AG10803 (cell line): Measurements from ENCODE around the gene RNF144B.

ENCODE experiments used
- DNase-seq: peaks from one replicate; pipeline ENCODE4 v3.0.0; 2010; ENCODE audit warnings: low read depth
- H3K4me3 ChIP-seq: 2 replicates; pipeline ENCODE4 v1.5.1; 2011; ENCODE audit warnings: mild to moderate bottlenecking, low read length, control low read depth
- CTCF ChIP-seq: conservative IDR thresholded peaks from 2 replicates; pipeline ENCODE4 v1.5.1; 2011; ENCODE audit warnings: mild to moderate bottlenecking, low read length, control low read depth, inconsistent platforms

Gene RNF144B

GRCh38 chr6:18468503-18468843 is 81.3 kb downstream of the RNF144B start:
- no peak overlapping the region for H3K4me3 ChIP-seq
- no peak for DNase-seq
- no peak for TF ChIP-seq CTCF

GRCh38 chr6:18469536-18469935 is 82.4 kb downstream of the RNF144B start:
- H3K4me3 ChIP-seq = no peak overlapping the region
- no peak for DNase-seq
- TF ChIP-seq CTCF = no peak

- no peak for DNase-seq
- no peak overlapping the region for H3K4me3 ChIP-seq
- no peak for TF ChIP-seq CTCF
Measured at GRCh38 chr6:18471232-18471964, 84.2 kb downstream of the RNF144B start.

GRCh38 chr6:18472941-18473340 is 85.8 kb downstream of the RNF144B start:
- H3K4me3 ChIP-seq = no peak overlapping the region
- TF ChIP-seq CTCF = no peak
- DNase-seq = no peak

GRCh38 chr6:18473755-18474154 is 86.6 kb downstream of the RNF144B start:
- no peak for DNase-seq
- H3K4me3 ChIP-seq = no peak overlapping the region
- no peak for TF ChIP-seq CTCF

GRCh38 chr6:18477301-18477941 is 90.3 kb downstream of the RNF144B start:
- H3K4me3 ChIP-seq = no peak overlapping the region
- peak; percentile 39 for DNase-seq
- TF ChIP-seq CTCF = no peak

- no peak overlapping the region for H3K4me3 ChIP-seq
- no peak for DNase-seq
- no peak for TF ChIP-seq CTCF
Measured at GRCh38 chr6:18478610-18479009, 91.5 kb downstream of the RNF144B start.
